SK-N-MC (cell line): ENCODE data around the gene KCNA5.

Source experiments
- EZH2 ChIP-seq: fragments of 200-600 bp; sonication (generic); IDR thresholded peaks from one replicate; pipeline ENCODE4 v1.6.1; 2017; ENCODE audit warnings: antibody characterized with exemption
- POLR2AphosphoS5 ChIP-seq: IDR thresholded peaks from 2 replicates; pipeline ENCODE4 v1.6.1; 2012; ENCODE audit warnings: mild to moderate bottlenecking, low read depth, low read length, borderline replicate concordance

GRCh38 chr12:5031242-5031641 is 12.4 kb upstream of the KCNA5 start:
- TF ChIP-seq EZH2 (no peak), POLR2AphosphoS5 (no peak)
